Activated T-cell treated with anti-CD3 and anti-CD28 coated beads, Interleukin-2, amount 50 U/mL, for 4 hours (primary cell): ENCODE results near the gene EEF2. TPM values are rescaled to one million over a fixed set of nuclear protein-coding genes. Genes with fewer than 3 reads are reported as not detected.
"Not testable (repeated sequence)": the region's sequence is repeated elsewhere in the genome, so short reads cannot be mapped to it uniquely, and the experiment has no call there.

Source experiments
- ATAC-seq, 2 donors: fragments of 200-7000 bp; cut with Tn5 transposase; one replicate each; pipeline ENCODE4 v1.10.0; 2021
- DNase-seq: peaks from one replicate; pipeline ENCODE4 v3.0.0-alpha.2; 2020
- H3K27me3 Mint-ChIP-seq: one replicate; pipeline ENCODE4 v1.8.0; 2021; ENCODE audit warnings: low read depth, mixed read lengths
- H3K36me3 Mint-ChIP-seq: one replicate; pipeline ENCODE4 v1.8.0; 2022; ENCODE audit warnings: mixed read lengths; ENCODE audit not compliant: insufficient read depth
- H3K4me1 Mint-ChIP-seq: one replicate; pipeline ENCODE4 v1.8.0; 2021; ENCODE audit warnings: low read depth, mixed read lengths
- H3K4me3 Mint-ChIP-seq: one replicate; pipeline ENCODE4 v1.8.0; 2021; ENCODE audit warnings: mild to moderate bottlenecking, moderate library complexity, mixed read lengths
- H3K9me3 Mint-ChIP-seq: one replicate; pipeline ENCODE4 v1.8.0; 2021; ENCODE audit warnings: mixed read lengths
- total RNA-seq, 3 donors: library from RNA; stranded (reverse); gene quantifications; one replicate each; pipeline ENCODE4 v1.2.1, GENCODE V29; 2021

EEF2 gene
- total RNA-seq, 3 donors from 2014 or later = 3,493 to 4,080 (median 3,609) TPM

DNA sequence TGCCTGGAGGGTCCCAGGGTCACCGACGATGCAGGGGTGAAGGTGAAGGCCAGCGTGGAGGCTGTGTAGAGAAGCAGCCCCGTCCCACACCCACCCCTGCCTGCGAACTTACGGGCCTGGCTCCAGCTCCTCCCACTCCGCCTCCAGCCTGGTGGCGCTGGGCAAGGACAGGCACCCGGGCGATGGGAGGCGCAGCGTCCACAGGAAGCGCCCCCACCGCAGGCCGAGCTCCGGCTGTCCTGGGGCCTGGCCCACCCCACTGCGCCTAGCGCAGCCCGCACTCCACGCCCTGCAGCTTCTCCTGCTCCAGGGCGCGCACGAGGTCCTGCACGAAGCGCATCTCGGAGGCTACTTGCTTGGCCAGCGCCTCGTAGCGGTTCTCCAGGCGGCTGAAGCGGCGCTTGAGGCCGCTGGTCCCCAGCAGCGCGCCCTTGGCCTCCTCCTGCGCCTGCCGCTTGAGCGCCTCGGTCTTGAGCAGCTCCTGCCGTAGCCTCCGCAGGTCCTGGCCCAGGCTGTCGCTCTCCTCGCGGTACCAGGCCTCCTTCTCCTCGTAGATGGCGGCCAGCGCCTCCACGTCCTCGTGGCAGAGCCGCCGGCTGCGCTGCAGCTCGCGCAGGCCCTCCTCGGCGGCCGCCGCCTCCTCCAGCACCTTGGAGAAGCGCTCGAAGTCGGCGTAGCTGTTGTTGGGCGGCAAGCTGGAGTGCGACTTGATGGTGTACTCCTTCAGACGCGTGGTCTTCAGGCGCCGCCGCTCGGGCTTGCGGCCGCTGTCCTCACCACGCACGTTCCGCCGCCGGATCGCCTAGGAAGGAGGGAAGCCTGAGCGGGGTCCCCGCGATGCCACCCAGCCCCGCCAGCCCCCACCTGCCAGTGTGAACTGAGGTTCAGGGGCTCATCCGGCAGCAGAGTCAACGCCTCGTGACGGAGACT lies 26.2 kb downstream of the EEF2 start:
- Mint-ChIP-seq H3K27me3 (no peaks in the 10 kb centered on the region), H3K36me3 (peaks cover 4% of the 10 kb centered on the region)
- no peak for ATAC-seq

DNA sequence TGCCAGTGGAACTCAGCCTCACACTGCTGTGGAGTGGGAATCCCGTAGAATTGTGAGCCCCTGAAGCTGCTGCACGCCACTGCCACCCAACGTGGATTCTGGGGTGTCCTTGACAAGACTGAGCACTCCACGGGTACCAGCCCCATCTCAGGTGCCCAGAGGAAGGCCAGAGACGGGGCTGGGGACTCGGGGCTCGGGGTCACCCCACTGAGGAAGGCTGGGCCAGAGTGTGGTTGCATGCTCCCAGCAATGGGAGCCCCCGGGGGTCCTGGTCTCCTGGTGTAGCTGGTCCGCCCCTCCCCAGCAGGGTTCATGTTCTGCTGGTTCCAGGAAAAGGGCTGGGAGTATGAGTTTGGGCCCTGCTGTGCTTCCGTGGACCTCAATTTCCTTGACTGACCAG lies 29.6 kb downstream of the EEF2 start:
- no peak for ATAC-seq
- peaks cover 8% of the 10 kb centered on the region for H3K4me1 Mint-ChIP-seq
- DNase-seq = no peak
- H3K27me3 Mint-ChIP-seq = peaks cover 4% of the 10 kb centered on the region
- H3K36me3 Mint-ChIP-seq = peaks cover 4% of the 10 kb centered on the region
- H3K9me3 Mint-ChIP-seq = no peaks in the 10 kb centered on the region
- H3K4me3 Mint-ChIP-seq = no peak overlapping the region

More for the DNA sequence above, 26.2 kb downstream of the EEF2 start:
- no peaks in the 10 kb centered on the region for H3K4me1 Mint-ChIP-seq
- no peaks in the 10 kb centered on the region for H3K9me3 Mint-ChIP-seq
- DNase-seq = no peak
- no peak overlapping the region for H3K4me3 Mint-ChIP-seq

DNA sequence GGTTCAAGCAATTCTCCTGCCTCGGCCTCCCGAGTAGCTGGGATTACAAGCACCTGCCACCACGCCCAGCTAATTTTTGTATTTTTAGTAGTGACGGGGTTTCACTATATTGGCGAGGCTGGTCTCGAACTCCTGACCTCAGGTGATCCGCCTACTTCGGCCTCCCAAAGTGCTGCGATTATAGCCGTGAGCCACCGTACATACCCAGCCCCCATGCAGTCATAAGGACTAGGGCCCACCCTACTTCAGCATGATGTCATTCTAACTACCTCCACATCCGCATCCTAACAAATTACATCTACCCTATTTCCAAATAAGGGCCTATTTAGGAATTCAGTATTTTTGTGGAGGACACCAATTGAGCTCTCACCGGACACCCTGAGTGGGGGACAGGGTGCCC lies 30.0 kb downstream of the EEF2 start:
- ATAC-seq, DNase-seq, H3K27me3 Mint-ChIP-seq, H3K4me3 Mint-ChIP-seq, H3K4me1 Mint-ChIP-seq, H3K9me3 Mint-ChIP-seq, H3K36me3 Mint-ChIP-seq: not testable (repeated sequence)

DNA sequence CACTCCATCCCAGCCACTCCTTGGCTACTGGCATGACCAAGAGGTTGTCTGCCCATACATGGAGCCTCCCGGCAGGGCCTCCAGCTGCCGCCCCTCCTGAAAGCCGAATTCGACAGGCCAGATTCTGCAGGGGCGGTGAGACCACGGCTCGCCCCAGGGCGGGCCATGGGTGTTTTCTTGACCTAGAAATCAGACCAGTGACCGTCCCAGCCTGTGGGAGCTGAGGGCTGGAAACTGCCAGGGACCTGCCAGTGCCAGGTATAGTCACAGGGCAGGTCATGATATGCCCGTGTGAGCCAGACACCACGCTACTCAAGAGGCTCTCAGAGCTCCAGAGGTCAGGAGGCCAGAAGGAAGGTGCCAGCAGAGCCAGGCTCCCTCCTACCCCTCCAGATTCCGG lies 31.2 kb downstream of the EEF2 start:
- peaks cover 8% of the 10 kb centered on the region for H3K4me1 Mint-ChIP-seq
- no peaks in the 10 kb centered on the region for H3K9me3 Mint-ChIP-seq
- no peak for ATAC-seq
- peaks cover 4% of the 10 kb centered on the region for H3K36me3 Mint-ChIP-seq
- no peak overlapping the region for H3K4me3 Mint-ChIP-seq
- no peak for DNase-seq
- H3K27me3 Mint-ChIP-seq = peaks cover 4% of the 10 kb centered on the region

DNA sequence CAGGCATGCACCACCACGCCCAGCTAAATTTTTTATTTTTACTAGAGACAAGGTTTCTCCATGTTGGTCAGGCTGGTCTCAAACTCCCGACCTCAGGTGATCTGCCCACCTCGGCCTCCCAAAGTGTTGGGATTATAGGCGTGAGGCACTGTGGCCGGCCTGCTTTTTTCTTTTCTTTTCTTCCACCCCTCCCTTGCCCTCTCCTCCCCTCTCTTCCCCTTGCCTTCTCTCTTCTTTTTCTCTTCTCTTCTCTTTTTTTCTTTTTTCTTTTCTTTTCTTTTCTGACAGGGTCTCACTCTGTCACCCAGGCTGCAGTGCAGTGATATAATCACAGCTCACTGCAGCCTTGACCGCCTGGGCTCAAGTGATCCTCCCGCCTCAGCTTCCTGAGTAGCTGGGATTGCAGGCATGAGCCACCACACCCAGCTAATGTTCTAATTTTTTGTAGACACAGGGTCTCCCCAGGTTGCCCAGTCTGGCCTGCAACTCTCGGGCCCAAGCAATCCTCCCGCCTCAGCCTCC lies 32.4 kb downstream of the EEF2 start:
- not testable (repeated sequence) for H3K36me3 Mint-ChIP-seq, H3K9me3 Mint-ChIP-seq, ATAC-seq, H3K27me3 Mint-ChIP-seq, H3K4me3 Mint-ChIP-seq, H3K4me1 Mint-ChIP-seq, DNase-seq

DNA sequence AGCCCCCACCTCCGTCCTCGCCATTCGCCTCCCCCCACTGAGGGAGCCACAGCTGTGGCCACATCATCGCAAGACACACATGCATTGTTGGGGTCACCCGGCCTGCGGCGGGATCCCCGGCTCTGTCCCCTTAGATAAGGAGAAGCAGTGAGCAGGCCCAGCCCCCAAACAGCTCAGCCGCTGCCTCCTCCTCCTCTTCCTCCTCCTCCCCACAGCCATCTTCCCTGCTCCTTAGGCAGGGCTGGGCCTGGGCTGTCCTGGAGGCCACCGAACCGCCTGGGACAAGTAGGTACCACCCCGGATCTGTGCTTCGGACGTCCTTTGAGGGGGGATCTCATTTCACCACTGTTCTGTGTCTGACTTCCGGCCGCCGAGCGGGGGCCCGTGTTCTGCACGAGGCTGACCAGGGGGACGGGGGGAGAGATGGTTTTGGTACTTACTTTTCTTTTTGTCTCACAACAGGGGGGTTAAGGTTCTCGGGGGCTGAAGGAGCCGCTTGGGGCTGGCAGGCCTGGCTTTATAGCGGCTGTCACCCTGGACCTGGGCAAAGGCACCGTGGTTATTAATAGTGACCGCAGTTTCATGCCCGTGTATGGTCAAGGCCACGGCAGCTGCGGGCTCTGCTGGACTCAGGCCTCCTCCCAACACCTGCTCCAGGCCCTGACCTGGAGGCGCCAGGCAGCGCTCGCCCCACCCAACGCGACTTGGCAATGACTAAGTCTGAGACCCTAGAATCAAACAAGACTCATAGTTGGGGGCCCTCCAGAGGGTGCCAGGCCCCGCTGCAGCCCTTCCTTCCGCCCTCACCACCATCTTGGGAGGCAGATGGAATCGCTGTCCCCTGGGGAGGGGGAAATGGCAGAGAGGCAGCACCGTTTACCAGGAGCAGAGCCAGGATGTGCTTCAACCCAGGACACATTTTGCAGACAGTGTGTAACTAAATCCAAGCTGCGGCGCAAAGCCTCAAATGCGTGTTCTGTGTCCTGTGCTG lies 34.1 kb downstream of the EEF2 start:
- DNase-seq = no peak
- H3K27me3 Mint-ChIP-seq = peaks cover 9% of the 10 kb centered on the region
- peak; percentile 53 to 84 for ATAC-seq
- no peaks in the 10 kb centered on the region for H3K9me3 Mint-ChIP-seq
- peaks cover 8% of the 10 kb centered on the region for H3K4me1 Mint-ChIP-seq
- H3K36me3 Mint-ChIP-seq = no peaks in the 10 kb centered on the region
- H3K4me3 Mint-ChIP-seq = peak overlapping the region; percentile 50

DNA sequence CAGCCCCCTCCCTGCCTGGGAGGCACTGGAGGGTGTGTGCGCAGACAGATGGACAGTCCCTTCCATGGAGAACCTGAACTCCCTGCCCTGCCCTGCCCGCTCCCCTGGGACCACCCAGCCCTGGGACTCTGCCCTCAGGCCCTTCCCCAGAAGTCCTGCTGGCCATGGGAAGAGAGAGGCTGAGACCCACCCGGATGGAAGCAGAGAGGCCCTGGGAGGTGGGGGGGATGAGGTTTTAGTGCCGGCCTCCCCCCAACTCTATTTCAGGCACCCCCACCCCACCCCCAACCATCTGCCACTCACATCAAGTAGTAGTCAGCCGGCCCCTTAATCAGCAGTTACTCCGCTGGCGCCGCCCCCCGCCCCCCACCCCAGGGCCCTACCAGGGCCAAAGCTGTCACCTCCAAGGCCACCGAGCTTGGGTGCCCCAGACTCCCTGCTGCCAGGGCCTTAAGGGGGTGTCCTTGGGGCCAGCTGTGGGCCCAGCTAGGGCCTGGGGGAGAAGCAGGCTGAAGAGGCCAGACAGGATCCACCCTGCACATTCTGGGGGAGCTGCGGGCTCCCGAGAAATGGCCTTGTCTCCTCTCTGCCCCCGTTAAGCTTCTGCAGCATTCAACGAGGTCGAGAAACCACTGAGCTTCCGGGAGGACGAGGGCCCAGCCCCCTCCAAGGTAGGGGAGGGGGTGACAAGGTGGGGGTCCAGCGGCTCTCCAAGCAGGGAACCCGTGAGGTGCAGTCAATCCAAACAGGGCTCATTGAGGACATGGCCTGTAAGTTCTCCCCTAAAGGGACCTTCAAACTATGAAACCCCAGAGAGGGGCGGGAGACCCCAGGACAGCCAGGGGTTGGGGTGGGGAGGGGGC lies 35.0 kb downstream of the EEF2 start:
- DNase-seq (no peak), ATAC-seq (no peak)
- peaks cover 8% of the 10 kb centered on the region for H3K4me1 Mint-ChIP-seq
- no peaks in the 10 kb centered on the region for H3K9me3 Mint-ChIP-seq
- peaks cover 9% of the 10 kb centered on the region for H3K27me3 Mint-ChIP-seq
- H3K36me3 Mint-ChIP-seq = no peaks in the 10 kb centered on the region
- no peak overlapping the region for H3K4me3 Mint-ChIP-seq

DNA sequence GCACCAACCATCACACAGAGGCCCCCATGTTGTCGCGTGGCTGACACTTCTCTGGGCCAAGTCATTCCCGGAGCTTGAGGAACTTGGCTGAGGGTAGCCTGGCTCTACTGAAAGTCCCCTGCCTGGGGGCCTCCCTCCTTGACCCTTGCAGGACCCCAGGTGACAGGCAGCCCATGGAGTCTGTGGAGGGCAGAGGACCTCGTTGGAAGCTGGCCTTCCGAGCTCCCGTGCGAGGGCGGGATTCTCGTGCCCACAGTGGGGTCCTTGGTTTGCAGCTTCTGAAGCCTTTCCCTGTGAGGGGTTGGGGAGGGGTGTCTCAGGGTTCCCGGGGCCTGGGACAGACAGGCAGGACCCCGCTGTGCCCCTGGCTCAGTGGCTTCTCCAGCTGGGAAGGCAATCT lies 36.0 kb downstream of the EEF2 start:
- H3K36me3 Mint-ChIP-seq = no peaks in the 10 kb centered on the region
- H3K27me3 Mint-ChIP-seq = peaks cover 9% of the 10 kb centered on the region
- ATAC-seq (no peak), DNase-seq (no peak)
- H3K4me3 Mint-ChIP-seq = no peak overlapping the region
- H3K4me1 Mint-ChIP-seq = peaks cover 8% of the 10 kb centered on the region
- no peaks in the 10 kb centered on the region for H3K9me3 Mint-ChIP-seq

DNA sequence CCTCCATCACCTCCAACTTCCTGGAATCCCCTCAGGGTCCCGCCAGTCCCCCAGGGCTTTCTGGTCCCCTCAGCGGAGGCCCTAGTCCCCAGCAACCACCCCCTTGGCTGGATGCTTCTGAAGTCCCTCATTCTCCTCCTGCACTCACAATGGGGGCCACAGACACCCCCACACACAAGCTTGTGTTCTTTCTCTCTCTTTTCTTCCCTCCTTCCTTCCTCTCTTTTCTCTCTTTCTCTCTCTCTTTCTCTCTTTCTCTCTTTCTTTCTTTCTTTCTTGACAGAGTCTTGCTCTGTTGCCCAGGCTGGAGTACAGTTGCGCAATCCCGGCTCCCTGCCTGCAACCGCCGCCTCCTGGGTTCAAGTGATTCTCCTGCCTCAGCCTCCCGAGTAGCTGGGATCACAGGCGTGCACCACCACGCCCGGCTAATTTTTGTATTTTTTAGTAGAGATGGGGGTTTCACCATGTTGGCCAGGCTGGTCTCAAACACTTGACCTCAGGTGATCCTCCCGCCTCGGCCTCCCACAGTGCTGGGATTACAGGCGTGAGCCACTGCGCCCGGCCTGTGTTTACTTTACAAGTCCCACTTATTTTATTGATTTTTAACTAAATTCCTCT lies 37.8 kb downstream of the EEF2 start:
- not testable (repeated sequence) for H3K36me3 Mint-ChIP-seq, H3K9me3 Mint-ChIP-seq, H3K4me1 Mint-ChIP-seq, H3K27me3 Mint-ChIP-seq, H3K4me3 Mint-ChIP-seq, DNase-seq, ATAC-seq

DNA sequence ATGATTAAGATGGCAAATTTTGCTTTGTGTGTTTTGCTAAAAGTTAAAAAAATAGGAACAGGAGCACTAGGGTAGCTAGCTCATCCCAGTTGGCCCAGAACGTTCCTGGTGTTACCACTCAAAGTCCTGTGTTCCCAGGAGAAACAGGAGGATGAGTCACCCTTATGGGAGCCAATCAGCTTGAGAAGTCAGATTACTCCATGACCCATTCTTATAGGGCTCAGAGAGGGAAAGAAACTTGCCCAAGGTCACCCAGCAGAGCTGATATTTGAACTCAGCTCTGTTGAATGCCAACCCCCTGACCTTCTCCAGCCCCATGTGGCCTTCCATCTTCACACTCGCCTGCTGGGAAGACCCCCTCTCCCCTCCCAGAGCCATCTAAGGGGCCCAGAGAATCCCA lies 39.4 kb downstream of the EEF2 start:
- Mint-ChIP-seq H3K4me1 (peaks cover under 1% of the 10 kb centered on the region), H3K4me3 (no peak overlapping the region), H3K9me3 (no peaks in the 10 kb centered on the region), H3K36me3 (no peaks in the 10 kb centered on the region), H3K27me3 (peaks cover 5% of the 10 kb centered on the region)
- no peak for ATAC-seq
- DNase-seq = no peak

DNA sequence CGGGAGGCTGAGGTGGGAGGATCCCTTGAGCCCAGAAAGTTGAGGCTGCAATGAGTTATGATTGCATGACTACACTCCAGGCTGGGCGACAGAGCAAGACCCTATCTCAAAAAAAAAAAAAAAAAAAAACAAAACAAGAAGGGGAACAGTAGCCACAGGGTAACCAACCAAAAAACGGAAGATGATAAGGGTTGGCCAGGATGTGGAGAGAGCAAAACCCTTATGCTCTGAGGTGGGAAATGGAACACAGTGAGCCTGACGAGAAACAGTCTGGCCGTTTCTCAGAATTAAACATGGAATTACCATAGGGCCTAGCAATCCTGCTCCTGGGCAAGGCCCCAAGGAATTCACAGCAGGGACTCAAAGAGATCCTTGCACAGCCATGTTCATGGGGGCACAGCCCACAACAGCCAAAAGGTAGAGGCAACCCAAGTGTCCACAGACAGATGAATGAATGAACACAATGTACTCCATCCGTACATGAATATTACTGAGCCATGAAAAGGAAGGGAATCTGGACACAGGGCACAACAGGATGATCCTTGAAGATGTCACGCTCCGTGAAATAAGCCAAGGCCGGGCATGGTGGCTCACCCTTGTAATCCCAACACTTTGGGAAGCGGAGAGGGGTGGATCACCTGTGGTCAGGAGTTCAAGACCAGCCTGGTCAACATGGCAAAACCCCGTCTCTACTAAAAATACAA lies 41.1 kb downstream of the EEF2 start:
- Mint-ChIP-seq H3K4me1 (no peaks in the 10 kb centered on the region), H3K4me3 (no peak overlapping the region), H3K27me3 (peaks cover 5% of the 10 kb centered on the region), H3K9me3 (no peaks in the 10 kb centered on the region), H3K36me3 (no peaks in the 10 kb centered on the region)
- ATAC-seq (no peak), DNase-seq (no peak)

DNA sequence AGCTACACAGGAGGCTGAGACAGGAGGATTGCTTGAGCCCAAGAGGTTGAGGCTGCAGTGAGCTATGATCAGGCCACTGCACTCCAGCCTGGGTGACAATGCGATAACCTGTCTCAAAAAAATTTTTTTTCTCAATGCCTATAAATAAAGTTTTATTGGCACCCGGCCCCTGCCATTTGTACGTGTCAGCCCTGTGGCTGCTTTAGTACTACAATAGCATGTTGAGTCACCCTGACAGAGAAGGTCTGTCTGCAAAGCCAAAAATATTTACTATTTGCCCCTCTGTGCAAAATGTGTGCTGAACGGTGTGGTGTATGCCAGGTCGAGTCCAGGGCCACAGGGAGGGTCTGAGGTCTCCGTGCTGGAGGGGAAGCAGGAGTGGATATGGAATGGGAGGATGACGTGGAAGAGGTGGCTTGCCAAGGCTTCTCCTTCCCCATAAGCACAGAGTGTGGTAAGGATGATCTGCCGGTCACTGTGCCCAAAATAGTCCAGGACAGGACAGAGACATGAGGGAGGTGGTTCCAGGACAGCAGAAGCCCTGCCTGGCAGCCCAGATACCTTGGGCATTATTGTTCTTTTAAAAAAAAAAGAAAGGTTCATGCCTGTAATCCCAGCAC lies 42.4 kb downstream of the EEF2 start:
- Mint-ChIP-seq H3K9me3 (no peaks in the 10 kb centered on the region), H3K27me3 (no peaks in the 10 kb centered on the region), H3K36me3 (no peaks in the 10 kb centered on the region), H3K4me1 (no peaks in the 10 kb centered on the region), H3K4me3 (no peak overlapping the region)
- no peak for ATAC-seq
- no peak for DNase-seq
